AG04450 (cell line): ENCODE results near the gene LIPC. TPM values are rescaled to one million over a fixed set of nuclear protein-coding genes. Genes with fewer than 3 reads are reported as not detected.

ENCODE experiments used
- CTCF ChIA-PET: fragments of 300-600, 350-600 bp; formaldehyde crosslinking; extraction: SDS; loops from one replicate; lab custom pipeline; 2022; ENCODE audit warnings: antibody characterized with exemption, inconsistent platforms; lab: Charles Lee
- POLR2A ChIA-PET: fragments of 350-600 bp; formaldehyde crosslinking; extraction: SDS; loops from one replicate; lab custom pipeline; 2021; ENCODE audit warnings: antibody characterized with exemption, inconsistent platforms; lab: Yijun Ruan, JAX
- DNase-seq: peaks from one replicate; pipeline ENCODE4 v3.0.0-alpha.2; 2011; ENCODE audit warnings: low read depth, low spot score
- H3K27ac ChIP-seq: one replicate; pipeline ENCODE4 v1.5.1; 2012; ENCODE audit warnings: low read depth, low read length, control low read depth
- H3K27me3 ChIP-seq: one replicate; pipeline ENCODE4 v1.6.0; 2012; ENCODE audit warnings: low read length; ENCODE audit not compliant: control insufficient read depth, insufficient read depth
- H3K4me3 ChIP-seq: 2 replicates; pipeline ENCODE4 v1.5.1; 2011; ENCODE audit warnings: mild to moderate bottlenecking, low read depth, low read length, control low read depth
- H3K9me3 ChIP-seq: 2 replicates; pipeline ENCODE4 v1.5.1; 2012; ENCODE audit warnings: low read length; ENCODE audit not compliant: control insufficient read depth, insufficient read depth
- CTCF ChIP-seq: IDR thresholded peaks from 2 replicates; pipeline ENCODE4 v1.5.1; 2011; ENCODE audit warnings: low read depth, low read length, control low read depth, inconsistent platforms
- polyA plus RNA-seq: library from polyadenylated mRNA; depleted of rRNA; stranded (reverse); fragments of >200 nt; gene quantifications from 2 replicates; pipeline ENCODE4 v1.2.3, GENCODE V29; 2011

Gene LIPC
- polyA plus RNA-seq, 1 experiment, result 0.82 TPM

GRCh38 chr15:58510715-58511598 is 79.2 kb downstream of the LIPC start:
- ChIA-PET CTCF (no interaction called here), POLR2A (no interaction called here)
- Histone ChIP-seq H3K9me3 (no peaks in the 10 kb centered on the region; the same call in 1 of the 2 replicates), H3K4me3 (no peak overlapping the region), H3K27me3 (no peaks in the 10 kb centered on the region), H3K27ac (no peak overlapping the region)
- DNase-seq, result peak; percentile 8
- TF ChIP-seq CTCF, result no peak

- Histone ChIP-seq H3K27me3 (no peaks in the 10 kb centered on the region), H3K27ac (no peak overlapping the region), H3K9me3 (no peaks in the 10 kb centered on the region), H3K4me3 (no peak overlapping the region)
- POLR2A ChIA-PET, result no interaction called here
- DNase-seq, result no peak
- CTCF ChIA-PET, result no interaction called here
- no peak for TF ChIP-seq CTCF
These were observed 79.8 kb downstream of the LIPC start for GRCh38 chr15:58511599-58511987.

DNA sequence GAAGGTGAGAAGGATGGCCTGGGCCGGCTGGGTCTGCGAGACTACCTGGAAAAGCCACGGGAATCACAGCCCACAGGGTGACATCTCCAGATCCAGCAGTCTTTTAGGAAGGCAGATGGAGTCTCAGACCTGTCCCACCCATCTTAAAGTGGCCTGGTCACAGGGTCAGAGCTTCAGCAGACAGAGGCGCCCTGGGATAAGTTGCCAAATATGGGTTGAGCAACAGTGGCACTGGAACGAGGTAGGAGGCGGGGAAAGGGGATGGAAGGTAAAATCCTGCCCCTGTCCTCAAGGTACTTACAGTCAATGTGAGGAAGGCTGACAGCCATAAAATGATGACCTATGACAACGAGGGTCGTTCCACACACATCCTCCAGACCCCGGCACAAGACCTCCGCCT is 80.7 kb downstream of the LIPC start:
- no peak for TF ChIP-seq CTCF
- no peak for DNase-seq
- H3K4me3 ChIP-seq, result no peak overlapping the region
- no peaks in the 10 kb centered on the region for H3K9me3 ChIP-seq
- H3K27ac ChIP-seq, result no peak overlapping the region
- POLR2A ChIA-PET, result no interaction called here
- CTCF ChIA-PET, result interaction anchor here (0.7 kb wide), 1 partner anchor 255 kb away, joined by 3 read pairs; no protein-coding TSS in a partner anchor
- no peaks in the 10 kb centered on the region for H3K27me3 ChIP-seq

GRCh38 chr15:58513008-58513407 is 81.2 kb downstream of the LIPC start:
- ChIA-PET CTCF (no interaction called here), POLR2A (interaction anchor here (0.7 kb wide), 1 partner anchor 206 kb away, joined by 3 read pairs; no protein-coding TSS in a partner anchor)
- Histone ChIP-seq H3K4me3 (no peak overlapping the region), H3K27me3 (no peaks in the 10 kb centered on the region), H3K27ac (no peak overlapping the region), H3K9me3 (no peaks in the 10 kb centered on the region)
- DNase-seq, result no peak
- no peak for TF ChIP-seq CTCF

GRCh38 chr15:58513726-58514336 is 82.0 kb downstream of the LIPC start:
- Histone ChIP-seq H3K27me3 (no peaks in the 10 kb centered on the region), H3K27ac (no peak overlapping the region), H3K9me3 (no peaks in the 10 kb centered on the region), H3K4me3 (no peak overlapping the region)
- POLR2A ChIA-PET, result no interaction called here
- TF ChIP-seq CTCF, result no peak
- no peak for DNase-seq
- CTCF ChIA-PET, result no interaction called here
